Prostate gland (tissue), 2 donors: ENCODE measurements around the gene LDAH.

Experiments
- CTCF ChIP-seq, 4 experiments: fragments of 200-600 bp in 2 of 4; fragments of 450-650 bp in 2 of 4; sonication (generic) in 2 of 4; IDR thresholded peaks; 1 replicate in 3 of 4; 2 replicates in 1 of 4; pipeline ENCODE4 v1.5.1; 2016 to 2019; ENCODE audit warnings: antibody characterized with exemption in 4 of 4, mild to moderate bottlenecking in 2 of 4, moderate library complexity in 2 of 4
- POLR2A ChIP-seq: fragments of 450-650 bp; IDR thresholded peaks from one replicate; pipeline ENCODE4 v1.6.1; 2016; ENCODE audit warnings: antibody characterized with exemption, mild to moderate bottlenecking

GRCh38 chr2:20671736-20672080, 151.2 kb downstream of the LDAH start:
- TF ChIP-seq CTCF (IDR thresholded peaks at IDR 0.05): no peak
- TF ChIP-seq POLR2A: no peak
